NAMALWA (cell line): ENCODE data around the gene FAM171A1.
"Not testable (repeated sequence)": the region's sequence is repeated elsewhere in the genome, so short reads cannot be mapped to it uniquely, and the experiment has no call there.

Experiments used
- DNase-seq: peaks from one replicate; pipeline ENCODE4 v3.0.0-alpha.2; 2015; ENCODE audit warnings: low spot score

The FAM171A1 gene

GRCh38 chr10:15290150-15290549 lies 80.9 kb downstream of the FAM171A1 start:
- no peak for DNase-seq

GRCh38 chr10:15280974-15281373 lies 90.1 kb downstream of the FAM171A1 start:
- no peak for DNase-seq

GRCh38 chr10:15280462-15280861 lies 90.6 kb downstream of the FAM171A1 start:
- DNase-seq = no peak

GRCh38 chr10:15279236-15279635 lies 91.9 kb downstream of the FAM171A1 start:
- DNase-seq = no peak

- no peak for DNase-seq
Observed at GRCh38 chr10:15278786-15279185, 92.3 kb downstream of the FAM171A1 start.

- not testable (repeated sequence) for DNase-seq
Observed at GRCh38 chr10:15276039-15276438, 95.0 kb downstream of the FAM171A1 start.

- not testable (repeated sequence) for DNase-seq
Observed at GRCh38 chr10:15269838-15270237, 101.3 kb downstream of the FAM171A1 start.

- DNase-seq = no peak
Observed at GRCh38 chr10:15267496-15267895, 103.6 kb downstream of the FAM171A1 start.

- no peak for DNase-seq
Observed at GRCh38 chr10:15266117-15266516, 105.0 kb downstream of the FAM171A1 start.

- DNase-seq = no peak
Observed at GRCh38 chr10:15265558-15265957, 105.5 kb downstream of the FAM171A1 start.

GRCh38 chr10:15265056-15265455 lies 106.0 kb downstream of the FAM171A1 start:
- DNase-seq = no peak

GRCh38 chr10:15263657-15264323 lies 107.3 kb downstream of the FAM171A1 start:
- no peak for DNase-seq

- no peak for DNase-seq
Observed at GRCh38 chr10:15262036-15262713, 108.9 kb downstream of the FAM171A1 start.

- DNase-seq = no peak
Observed at GRCh38 chr10:15259136-15259535, 112.0 kb downstream of the FAM171A1 start.

- no peak for DNase-seq
Observed at GRCh38 chr10:15258255-15258654, 112.8 kb downstream of the FAM171A1 start.

GRCh38 chr10:15255961-15256360 lies 115.1 kb downstream of the FAM171A1 start:
- no peak for DNase-seq

GRCh38 chr10:15254808-15255648 lies 116.1 kb downstream of the FAM171A1 start:
- DNase-seq = no peak

- DNase-seq = no peak
Observed at GRCh38 chr10:15253951-15254807, 116.9 kb downstream of the FAM171A1 start.

GRCh38 chr10:15252396-15252795 lies 118.7 kb downstream of the FAM171A1 start:
- no peak for DNase-seq

- no peak for DNase-seq
Observed at GRCh38 chr10:15251791-15252380, 119.2 kb downstream of the FAM171A1 start.

GRCh38 chr10:15245530-15245929 lies 125.6 kb downstream of the FAM171A1 start:
- DNase-seq = peak; percentile 59
